Measurements from ENCODE around the gene NCL. TPM values are rescaled to one million over a fixed set of nuclear protein-coding genes. Genes with fewer than 3 reads are reported as not detected.

The NCL gene
- total RNA-seq, 1 donor from 2014 or later: 295 TPM

GRCh38 chr2:231429152-231429551 lies 35.1 kb downstream of the NCL start:
- DNase-seq (no peak), ATAC-seq (no peak)
- Histone ChIP-seq H3K4me3 (no peak overlapping the region), H3K36me3 (no peaks in the 10 kb centered on the region), H3K27me3 (ENCODE audit: low read depth) (no peaks in the 10 kb centered on the region), H3K4me1 (no peaks in the 10 kb centered on the region), H3K9me3 (no peaks in the 10 kb centered on the region), H3K27ac (no peak overlapping the region)
- no peak for TF ChIP-seq CTCF (IDR thresholded peaks at IDR 0.05)
- intact Hi-C loops (cut with DNase I): no loop called here

- DNase-seq: no peak
- Histone ChIP-seq H3K36me3 (no peaks in the 10 kb centered on the region), H3K4me3 (no peak overlapping the region), H3K27me3 (ENCODE audit: low read depth) (no peaks in the 10 kb centered on the region), H3K9me3 (no peaks in the 10 kb centered on the region), H3K4me1 (no peaks in the 10 kb centered on the region), H3K27ac (no peak overlapping the region)
- intact Hi-C loops (cut with DNase I): no loop called here
- ATAC-seq: no peak
- no peak for TF ChIP-seq CTCF (IDR thresholded peaks at IDR 0.05)
These were observed 37.2 kb downstream of the NCL start for GRCh38 chr2:231427116-231427515.

- DNase-seq (no peak), ATAC-seq (peak; percentile 37 to 61)
- no peak for TF ChIP-seq CTCF (IDR thresholded peaks at IDR 0.05)
These were observed 38.2 kb downstream of the NCL start for GRCh38 chr2:231425811-231426703.

GRCh38 chr2:231425291-231425810 lies 38.9 kb downstream of the NCL start:
- Histone ChIP-seq H3K4me3 (no peak overlapping the region), H3K27ac (no peak overlapping the region), H3K4me1 (no peaks in the 10 kb centered on the region), H3K36me3 (no peaks in the 10 kb centered on the region), H3K9me3 (no peaks in the 10 kb centered on the region), H3K27me3 (ENCODE audit: low read depth) (no peaks in the 10 kb centered on the region)
- TF ChIP-seq CTCF (IDR thresholded peaks at IDR 0.05): no peak
- intact Hi-C loops (cut with DNase I): no loop called here
- ATAC-seq: peak in 1 of 2 donors; percentile 17
- peak; percentile 7 for DNase-seq

More at GRCh38 chr2:231425811-231426703, 38.2 kb downstream of the NCL start:
- no peaks in the 10 kb centered on the region for H3K36me3 ChIP-seq
- H3K4me1 ChIP-seq: no peaks in the 10 kb centered on the region
- H3K27me3 ChIP-seq (ENCODE audit: low read depth): no peaks in the 10 kb centered on the region
- no peak overlapping the region for H3K4me3 ChIP-seq
- intact Hi-C loops (cut with DNase I): no loop called here
- H3K27ac ChIP-seq: no peak overlapping the region
- no peaks in the 10 kb centered on the region for H3K9me3 ChIP-seq

GRCh38 chr2:231423176-231423575 lies 41.1 kb downstream of the NCL start:
- Histone ChIP-seq H3K27ac (no peak overlapping the region), H3K9me3 (no peaks in the 10 kb centered on the region), H3K36me3 (no peaks in the 10 kb centered on the region), H3K4me3 (no peak overlapping the region), H3K4me1 (no peaks in the 10 kb centered on the region), H3K27me3 (ENCODE audit: low read depth) (peaks cover 3% of the 10 kb centered on the region)
- intact Hi-C loops (cut with DNase I): no loop called here
- peak; percentile 16 for DNase-seq
- TF ChIP-seq CTCF (IDR thresholded peaks at IDR 0.05): no peak
- no peak for ATAC-seq

All from lower lobe of right lung (tissue), 2 donors.